H1 (cell line): ENCODE results near the gene OBSL1. TPM values are rescaled to one million over a fixed set of nuclear protein-coding genes. Genes with fewer than 3 reads are reported as not detected.

Experiments
- ATF2 ChIP-seq: IDR thresholded peaks from 2 replicates; pipeline ENCODE4 v1.6.1; 2012; ENCODE audit warnings: low read length, inconsistent platforms
- BRCA1 ChIP-seq: IDR thresholded peaks from 2 replicates; pipeline ENCODE4 v1.6.1; 2012; ENCODE audit warnings: low read depth, low read length, improper control_type of control experiment
- CBX5 ChIP-seq: fragments of 300-800, 300-1000 bp; sonication (generic); IDR thresholded peaks from 2 replicates; pipeline ENCODE4 v1.7.1; 2016; ENCODE audit warnings: antibody characterized with exemption, low read length, low read depth
- CEBPB ChIP-seq: IDR thresholded peaks from 2 replicates; pipeline ENCODE4 v1.6.1; 2012; ENCODE audit warnings: low read depth, low read length
- CHD2 ChIP-seq: IDR thresholded peaks from 2 replicates; pipeline ENCODE4 v1.6.1; 2012; ENCODE audit warnings: low read length, improper control_type of control experiment
- CREB1 ChIP-seq: IDR thresholded peaks from 2 replicates; pipeline ENCODE4 v1.6.1; 2012; ENCODE audit warnings: inconsistent platforms
- CTBP2 ChIP-seq: IDR thresholded peaks from 2 replicates; pipeline ENCODE4 v1.7.0; 2011; ENCODE audit warnings: borderline replicate concordance, mild to moderate bottlenecking, moderate library complexity, mixed read lengths, low read length; ENCODE audit not compliant: insufficient read depth, insufficient read length
- FOSL1 ChIP-seq: IDR thresholded peaks from 2 replicates; pipeline ENCODE4 v1.6.1; 2011; ENCODE audit warnings: mild to moderate bottlenecking, low read depth, low read length, moderate library complexity; ENCODE audit not compliant: insufficient read depth
- JUN ChIP-seq: IDR thresholded peaks from 2 replicates; pipeline ENCODE4 v1.6.1; 2011; ENCODE audit warnings: low read depth, mild to moderate bottlenecking, improper control_type of control experiment, low read length
- KDM1A ChIP-seq: fragments of 200-600, 300-600 bp; sonication (generic); IDR thresholded peaks from 2 replicates; pipeline ENCODE4 v1.7.1; 2016; ENCODE audit warnings: mild to moderate bottlenecking, low read length, borderline replicate concordance
- MAX ChIP-seq: IDR thresholded peaks from 2 replicates; pipeline ENCODE4 v1.6.1; 2012; ENCODE audit warnings: inconsistent platforms
- NRF1 ChIP-seq: IDR thresholded peaks from 2 replicates; pipeline ENCODE4 v1.6.1; 2011; ENCODE audit warnings: mild to moderate bottlenecking, low read depth, low read length, improper control_type of control experiment
- PHF8 ChIP-seq: fragments of 200-600 bp; sonication (generic); conservative IDR thresholded peaks from 2 replicates; pipeline ENCODE4 v1.7.1; 2012; ENCODE audit warnings: low read depth, mild to moderate bottlenecking, inconsistent platforms, low read length, moderate library complexity
- POLR2A ChIP-seq, 2 experiments: IDR thresholded peaks; 1 replicate in 1 of 2; 2 replicates in 1 of 2; pipeline ENCODE4 v1.6.1; 2011; ENCODE audit warnings: low read depth in 2 of 2, low read length in 2 of 2, mild to moderate bottlenecking in 2 of 2; ENCODE audit errors: control extremely low read depth in 1 of 2
- RNF2 ChIP-seq: fragments of 200-900, 300-1000 bp; sonication (generic); IDR thresholded peaks from 2 replicates; pipeline ENCODE4 v1.7.1; 2016; ENCODE audit warnings: borderline replicate concordance, low read depth, mild to moderate bottlenecking, antibody characterized with exemption, low read length; ENCODE audit not compliant: poor library complexity, severe bottlenecking; ENCODE audit errors: missing control alignments
- RXRA ChIP-seq: IDR thresholded peaks from 2 replicates; pipeline ENCODE4 v1.6.1; 2011; ENCODE audit warnings: low read depth, mild to moderate bottlenecking, low read length, moderate library complexity; ENCODE audit not compliant: insufficient read depth
- SIN3A ChIP-seq, 2 experiments: IDR thresholded peaks in 1 of 2; conservative IDR thresholded peaks in 1 of 2; 2 replicates each; pipeline ENCODE4 v1.6.1; 2011 to 2012; ENCODE audit warnings: low read length in 2 of 2, improper control_type of control experiment in 1 of 2, low read depth in 1 of 2, mild to moderate bottlenecking in 1 of 2
- TAF7 ChIP-seq: optimal IDR thresholded peaks from 2 replicates; pipeline ENCODE3; 2011; ENCODE audit warnings: low read depth, mild to moderate bottlenecking, inconsistent platforms, low read length, moderate library complexity, borderline replicate concordance
- TBP ChIP-seq: IDR thresholded peaks from 2 replicates; pipeline ENCODE4 v1.6.1; 2011; ENCODE audit warnings: low read depth, low read length, improper control_type of control experiment
- ZNF274 ChIP-seq: IDR thresholded peaks from 2 replicates; pipeline ENCODE4 v1.7.0; 2012; ENCODE audit warnings: low read length, borderline replicate concordance; ENCODE audit errors: extremely low read depth
- polyA plus RNA-seq, 7 experiments: library from polyadenylated mRNA; depleted of rRNA in 3 of 7; stranded (reverse) in 5 of 7; unstranded in 2 of 7; fragments of >200 nt in 5 of 7; fragments of 200-250 nt in 2 of 7; gene quantifications; 1 replicate in 5 of 7; 2 replicates in 1 of 7; 4 replicates in 1 of 7; pipeline versions ENCODE4 v1.2.1 to v1.2.3, GENCODE V29; 2011 to 2013; ENCODE audit warnings: missing spikeins in 2 of 7, mixed read lengths in 2 of 7
- total RNA-seq: library from RNA; stranded (reverse); fragmentation: NEBNext Ultra II Directional; extraction: Animal tissue kit (Norgen Biotek cat#: 25700); gene quantifications from 2 replicates; pipeline ENCODE4 v1.2.1, GENCODE V29; 2021

The OBSL1 gene
- total and polyA plus RNA-seq, 2 of the 8 experiments (the other 6 are each of a cell fraction or from before 2014, with no cell fraction given) = 116 to 127 TPM

- TF ChIP-seq FOSL1 = no peak
- no peak for TF ChIP-seq CTBP2
- peak; percentile 50; the same call in 1 of the 2 replicates for TF ChIP-seq MAX
- peak; percentile 84 for TF ChIP-seq CREB1
- no peak for TF ChIP-seq KDM1A
- TF ChIP-seq NRF1 = peak; percentile 31
- TF ChIP-seq TAF7 = no peak
- TF ChIP-seq ZNF274 = no peak
- no peak for TF ChIP-seq RNF2
- TF ChIP-seq CHD2 = peak; percentile 57; the same call in 1 of the 2 replicates
- peak; percentile 69 for TF ChIP-seq TBP
- peak; percentile 77 to 94 for TF ChIP-seq POLR2A (IDR thresholded peaks at IDR 0.05; ENCODE audit: control extremely low read depth in 1 of 2, low read depth in 2 of 2, low read length in 2 of 2)
- TF ChIP-seq CBX5 = no peak
- TF ChIP-seq RXRA = no peak
- 0 out of 2 replicates have a peak, but pooled peaks have one; percentile 19 for TF ChIP-seq JUN
- peak; percentile 59; the same call in 1 of the 2 replicates for TF ChIP-seq PHF8
- TF ChIP-seq SIN3A (conservative IDR thresholded peaks at IDR 0.05 in 1 of 2, IDR thresholded peaks at IDR 0.05 in 1 of 2; ENCODE audit: low read depth in 1 of 2, low read length in 2 of 2) = peak; percentile 93 to 99
- TF ChIP-seq CEBPB = no peak
- no peak for TF ChIP-seq BRCA1
- TF ChIP-seq ATF2 = no peak
- TF ChIP-seq, all 59 proteins: peak for 25
Observed at GRCh38 chr2:219597552-219598307, 26.4 kb upstream of the OBSL1 start, which contains the start of gene STK11IP (continued).
